ENCODE measurements around the gene UNC119. TPM values are rescaled to one million over a fixed set of nuclear protein-coding genes. Genes with fewer than 3 reads are reported as not detected.

Gene UNC119
- total RNA-seq, 1 experiment from 2014 or later = 68.4 TPM

- no peak for TF ChIP-seq EZH2phosphoT487 (IDR thresholded peaks at IDR 0.05; ENCODE audit: borderline replicate concordance, low read length)
- TF ChIP-seq CTCF (conservative IDR thresholded peaks at IDR 0.05; ENCODE audit: low read depth, low read length) = no peak
- TF ChIP-seq EZH2 (IDR thresholded peaks at IDR 0.05; ENCODE audit: low read length, unreplicated experiment) = no peak
- peaks cover 4% of the 10 kb centered on the region; the same call in 1 of the 2 replicates for H3K4me1 ChIP-seq (ENCODE audit: insufficient read depth, low read length)
- no peaks in the 10 kb centered on the region for H3K9me3 ChIP-seq (ENCODE audit: low read length)
- CTCF ChIA-PET = interaction anchor here (0.6 kb wide), 2 partner anchors 59 to 60 kb away, joined by 3 to 6 read pairs; no protein-coding TSS in a partner anchor
- H3K79me2 ChIP-seq (ENCODE audit: low read length) = 0 out of 2 replicates have a peak, but pooled peaks cover under 1% of the 10 kb centered on the region
- H3K27me3 ChIP-seq (ENCODE audit: low read length) = no peaks in the 10 kb centered on the region
- H2AFZ ChIP-seq (ENCODE audit: low read length) = no peak overlapping the region
- no peak overlapping the region for H3K4me2 ChIP-seq (ENCODE audit: low read length)
- no peaks in the 10 kb centered on the region for H3F3A ChIP-seq (ENCODE audit: low read length, unreplicated experiment)
- no peak overlapping the region for H3K27ac ChIP-seq (ENCODE audit: low read length)
- POLR2A ChIA-PET (ENCODE audit: unreplicated experiment) = no interaction called here
- ATAC-seq = no peak
- H3K36me3 ChIP-seq (ENCODE audit: low read depth, low read length) = no peaks in the 10 kb centered on the region; the same call in 1 of the 2 replicates
- no peak for DNase-seq
- no peak overlapping the region for H3K4me3 ChIP-seq (ENCODE audit: low read length)
- no peaks in the 10 kb centered on the region for H4K20me1 ChIP-seq (ENCODE audit: low read length)
- no TSS peak for BruUV-seq (replicated peaks)
- H3K9ac ChIP-seq (ENCODE audit: low read length) = no peak overlapping the region
- intact Hi-C loops (cut with micrococcal nuclease) = loop anchor here (10.0 kb wide), 1 partner anchor 141 kb away; the partner anchor contains the start of gene SLC46A1
- H3K9me2 ChIP-seq (replicated peaks; ENCODE audit: low read length) = no peaks in the 10 kb centered on the region
These were observed 6.5 kb downstream of the UNC119 start for GRCh38 chr17:28545787-28546415.

GRCh38 chr17:28545141-28545503 is 7.3 kb downstream of the UNC119 start:
- intact Hi-C loops (cut with micrococcal nuclease) = loop anchor here (10.0 kb wide), 1 partner anchor 140 kb away; the partner anchor contains the start of gene SLC46A1
- no peak for DNase-seq
- no TSS peak for BruUV-seq (replicated peaks)
- no peaks in the 10 kb centered on the region for H3K79me2 ChIP-seq (ENCODE audit: low read length)
- H3K27ac ChIP-seq (ENCODE audit: low read length) = no peak overlapping the region
- H3F3A ChIP-seq (ENCODE audit: low read length, unreplicated experiment) = no peaks in the 10 kb centered on the region
- no peak overlapping the region for H3K4me2 ChIP-seq (ENCODE audit: low read length)
- no peaks in the 10 kb centered on the region for H3K9me3 ChIP-seq (ENCODE audit: low read length)
- no peaks in the 10 kb centered on the region for H3K27me3 ChIP-seq (ENCODE audit: low read length)
- no peak for ATAC-seq
- TF ChIP-seq CTCF (conservative IDR thresholded peaks at IDR 0.05; ENCODE audit: low read depth, low read length) (no peak), EZH2phosphoT487 (IDR thresholded peaks at IDR 0.05; ENCODE audit: borderline replicate concordance, low read length) (no peak), EZH2 (IDR thresholded peaks at IDR 0.05; ENCODE audit: low read length, unreplicated experiment) (no peak)
- ChIA-PET POLR2A (ENCODE audit: unreplicated experiment) (no interaction called here), CTCF (no interaction called here)
- no peaks in the 10 kb centered on the region for H3K9me2 ChIP-seq (replicated peaks; ENCODE audit: low read length)
- no peaks in the 10 kb centered on the region for H4K20me1 ChIP-seq (ENCODE audit: low read length)
- no peak overlapping the region for H3K9ac ChIP-seq (ENCODE audit: low read length)
- peaks cover 4% of the 10 kb centered on the region; the same call in 1 of the 2 replicates for H3K4me1 ChIP-seq (ENCODE audit: insufficient read depth, low read length)
- H3K4me3 ChIP-seq (ENCODE audit: low read length) = no peak overlapping the region
- H2AFZ ChIP-seq (ENCODE audit: low read length) = no peak overlapping the region
- H3K36me3 ChIP-seq (ENCODE audit: low read depth, low read length) = no peaks in the 10 kb centered on the region; the same call in 1 of the 2 replicates
